T-cell (primary cell): ENCODE results near the gene SH2D3C. TPM values are rescaled to one million over a fixed set of nuclear protein-coding genes. Genes with fewer than 3 reads are reported as not detected.

Source experiments
- ATAC-seq, 4 experiments: fragments of 200-7000 bp in 3 of 4; fragments of 150-1000 bp in 1 of 4; cut with Tn5 transposase; replicated peaks in 1 of 4; 1 replicate in 3 of 4; 2 replicates in 1 of 4; pipeline ENCODE4 v1.10.0; 2021; ENCODE audit warnings: moderate library complexity in 3 of 4, mild to moderate bottlenecking in 2 of 4, moderate number of reproducible peaks in 1 of 4
- CTCF ChIA-PET, 2 donors: fragments of 300-600 bp; sonication (Branson Sonifier 250); formaldehyde crosslinking; loops; one replicate each; lab custom pipeline; 2022; ENCODE audit warnings: antibody characterized with exemption in 2 of 2; lab: Charles Lee
- POLR2A ChIA-PET, 2 donors: fragments of 300-600 bp; sonication (Branson Sonifier 250); formaldehyde crosslinking; loops; one replicate each; lab custom pipeline; 2022; ENCODE audit warnings: antibody characterized with exemption in 2 of 2; lab: Charles Lee
- DNase-seq, 35 experiments: peaks; one replicate each; pipeline versions ENCODE4 v3.0.0 to v3.0.0-alpha.2; 2013 to 2023
- H3K27ac ChIP-seq: one replicate; pipeline ENCODE4 v1.5.1; 2013; ENCODE audit warnings: low read length
- H3K27me3 ChIP-seq, 2 experiments: replicated peaks in 1 of 2; 1 replicate in 1 of 2; 2 replicates in 1 of 2; pipeline versions ENCODE4 v1.6.1 to v1.7.0; 2013; ENCODE audit warnings: low read length in 1 of 2, mixed read lengths in 1 of 2; ENCODE audit not compliant: control insufficient read depth in 2 of 2, insufficient read depth in 2 of 2; ENCODE audit errors: extremely low read depth in 1 of 2
- H3K36me3 ChIP-seq, 2 donors: 1 replicate in 1 of 2; 2 replicates in 1 of 2; pipeline versions ENCODE4 v1.6.1 to v1.7.0; 2013; ENCODE audit warnings: low read length in 1 of 2; ENCODE audit not compliant: control insufficient read depth in 2 of 2, insufficient read depth in 1 of 2; ENCODE audit errors: extremely low read depth in 1 of 2
- H3K4me1 ChIP-seq, 2 experiments: 1 replicate in 1 of 2; 2 replicates in 1 of 2; pipeline versions ENCODE4 v1.6.1 to v1.7.0; 2013; ENCODE audit warnings: low read length in 2 of 2, mixed read lengths in 1 of 2; ENCODE audit not compliant: insufficient read depth in 2 of 2, control insufficient read depth in 1 of 2; ENCODE audit errors: extremely low read depth in 1 of 2
- H3K4me3 ChIP-seq, 2 donors: 1 replicate in 1 of 2; 2 replicates in 1 of 2; pipeline versions ENCODE4 v1.5.1 to v1.7.0; 2013; ENCODE audit warnings: mild to moderate bottlenecking in 2 of 2, low read length in 1 of 2, moderate library complexity in 1 of 2; ENCODE audit not compliant: control insufficient read depth in 1 of 2; ENCODE audit errors: extremely low read depth in 1 of 2
- H3K9me3 ChIP-seq: 2 replicates; pipeline ENCODE4 v1.7.0; 2013
- H3K27ac Mint-ChIP-seq, 2 donors: one replicate each; pipeline ENCODE4 v1.8.0; 2020 to 2021; ENCODE audit warnings: mild to moderate bottlenecking in 2 of 2, mixed read lengths in 2 of 2
- H3K27me3 Mint-ChIP-seq, 2 donors: one replicate each; pipeline ENCODE4 v1.8.0; 2021 to 2022; ENCODE audit warnings: mixed read lengths in 2 of 2
- H3K36me3 Mint-ChIP-seq: one replicate; pipeline ENCODE4 v1.8.0; 2021; ENCODE audit warnings: mixed read lengths
- H3K4me1 Mint-ChIP-seq, 3 donors: one replicate each; pipeline ENCODE4 v1.8.0; 2020 to 2022; ENCODE audit warnings: mixed read lengths in 3 of 3, mild to moderate bottlenecking in 1 of 3
- H3K4me3 Mint-ChIP-seq, 3 donors: one replicate each; pipeline ENCODE4 v1.8.0; 2020 to 2022; ENCODE audit warnings: mild to moderate bottlenecking in 3 of 3, mixed read lengths in 3 of 3, moderate library complexity in 3 of 3
- H3K9me3 Mint-ChIP-seq, 3 donors: one replicate each; pipeline ENCODE4 v1.8.0; 2020 to 2022; ENCODE audit warnings: mixed read lengths in 3 of 3
- WGBS: methylation state at CpG from one replicate; pipeline ENCODE4 v1.1.5; 2013; ENCODE audit warnings: missing lambda C conversion rate; ENCODE audit not compliant: insufficient coverage; 5-methylcytosine and 5-hydroxymethylcytosine counted together
- total RNA-seq, 35 experiments: library from RNA in 6 of 35; stranded (reverse) in 6 of 35; fragments of 120-200 nt in 1 of 35; gene quantifications; one replicate each; pipeline versions ENCODE4 v1.2.1 to v1.2.4 and lab custom pipeline; 2013 to 2026

Gene SH2D3C
- total RNA-seq, 5 donors from 2014 or later (not counting 1 experiment from before 2014, with no cell fraction given) = 31.6 to 48.7 (median 47.7) TPM

- no peaks in the 10 kb centered on the region for H3K9me3 ChIP-seq
- ChIA-PET POLR2A (no interaction called here), CTCF (no interaction called here)
- WGBS = 94% methylated on average over 5 of the region's 8 CpGs
- Mint-ChIP-seq H3K4me1 (peaks cover 11 to 19% (median 15%) of the 10 kb centered on the region in 3 donors), H3K9me3 (no peaks in the 10 kb centered on the region), H3K4me3 (no peak overlapping the region), H3K36me3 (peaks cover 20% of the 10 kb centered on the region), H3K27ac (no peak overlapping the region), H3K27me3 (no peaks in the 10 kb centered on the region)
- H3K4me1 ChIP-seq = peaks cover 0 to 5% of the 10 kb centered on the region in 2 experiments
- peaks cover 14 to 77% of the 10 kb centered on the region in 2 donors for H3K36me3 ChIP-seq
- no peak overlapping the region for H3K27ac ChIP-seq
- DNase-seq (no peak), ATAC-seq (no peak)
- no peaks in the 10 kb centered on the region for H3K27me3 ChIP-seq
- H3K4me3 ChIP-seq = no peak overlapping the region
Observed at GRCh38 chr9:127753148-127753547, 25.3 kb downstream of the SH2D3C start.

GRCh38 chr9:127751269-127752054 lies 27.0 kb downstream of the SH2D3C start:
- Histone ChIP-seq H3K9me3 (no peaks in the 10 kb centered on the region), H3K4me1 (peaks cover 0 to 16% of the 10 kb centered on the region in 2 experiments), H3K4me3 (no peak overlapping the region), H3K27ac (no peak overlapping the region), H3K27me3 (no peaks in the 10 kb centered on the region), H3K36me3 (peaks cover 18 to 85% of the 10 kb centered on the region in 2 donors)
- POLR2A ChIA-PET = no interaction called here
- Mint-ChIP-seq H3K4me1 (peaks cover 26 to 30% (median 27%) of the 10 kb centered on the region in 3 donors), H3K9me3 (no peaks in the 10 kb centered on the region), H3K27me3 (no peaks in the 10 kb centered on the region), H3K4me3 (no peak overlapping the region), H3K27ac (peak overlapping the region in 1 of 2 donors; percentile 52), H3K36me3 (peaks cover 33% of the 10 kb centered on the region)
- DNase-seq (no peak), ATAC-seq (no peak)
- WGBS = 100% methylated on average over 1 of the region's 10 CpGs
- CTCF ChIA-PET = interaction anchor here in 1 of 2 donors (0.8 kb wide), 1 partner anchor 255 kb away, joined by 4 read pairs; no protein-coding TSS in a partner anchor

- DNase-seq (no peak), ATAC-seq (no peak)
- Histone ChIP-seq H3K4me1 (peaks cover 0 to 16% of the 10 kb centered on the region in 2 experiments), H3K27me3 (no peaks in the 10 kb centered on the region), H3K4me3 (no peak overlapping the region), H3K27ac (no peak overlapping the region), H3K9me3 (no peaks in the 10 kb centered on the region), H3K36me3 (peaks cover 19 to 88% of the 10 kb centered on the region in 2 donors)
- CTCF ChIA-PET = no interaction called here
- POLR2A ChIA-PET = no interaction called here
- Mint-ChIP-seq H3K36me3 (peaks cover 47% of the 10 kb centered on the region), H3K9me3 (no peaks in the 10 kb centered on the region), H3K4me3 (no peak overlapping the region), H3K27me3 (no peaks in the 10 kb centered on the region), H3K4me1 (peaks cover 27 to 35% (median 28%) of the 10 kb centered on the region in 3 donors), H3K27ac (peak overlapping the region; percentile 22 to 56)
- WGBS = 94% methylated on average over 24 of the region's 26 CpGs
Observed at GRCh38 chr9:127749090-127749787, 29.2 kb downstream of the SH2D3C start.

- peaks cover 0 to 14% of the 10 kb centered on the region in 2 experiments for H3K4me1 ChIP-seq
- peak overlapping the region; percentile 32 for H3K27ac ChIP-seq
- POLR2A ChIA-PET = interaction anchor here (0.5 to 0.6 kb wide), 2 partner anchors 159 to 340 kb away, joined by 3 to 5 read pairs; no protein-coding TSS in a partner anchor
- Mint-ChIP-seq H3K27ac (peak overlapping the region; percentile 78 to 84), H3K9me3 (no peaks in the 10 kb centered on the region), H3K36me3 (peaks cover 46% of the 10 kb centered on the region), H3K4me3 (peak overlapping the region; percentile 28 to 68 (median 63)), H3K27me3 (no peaks in the 10 kb centered on the region), H3K4me1 (peaks cover 21 to 31% (median 27%) of the 10 kb centered on the region in 3 donors)
- DNase-seq (peak in 31 of 35 experiments; percentile 22 to 65 (median 43)), ATAC-seq (peak; percentile 81 to 97 (median 87))
- no peak overlapping the region for H3K4me3 ChIP-seq
- no peaks in the 10 kb centered on the region for H3K9me3 ChIP-seq
- CTCF ChIA-PET = no interaction called here
- WGBS = 61% methylated on average over 4 of the region's 15 CpGs
- H3K27me3 ChIP-seq = no peaks in the 10 kb centered on the region
- H3K36me3 ChIP-seq = peaks cover 19 to 87% of the 10 kb centered on the region in 2 donors
Observed at GRCh38 chr9:127746959-127747569, 31.4 kb downstream of the SH2D3C start.

GRCh38 chr9:127744398-127745110 lies 33.9 kb downstream of the SH2D3C start:
- H3K27me3 ChIP-seq = no peaks in the 10 kb centered on the region
- H3K36me3 Mint-ChIP-seq = peaks cover 38% of the 10 kb centered on the region
- H3K36me3 ChIP-seq = peaks cover 32 to 87% of the 10 kb centered on the region in 2 donors
- peaks cover 13 to 21% (median 19%) of the 10 kb centered on the region in 3 donors for H3K4me1 Mint-ChIP-seq
- H3K27ac Mint-ChIP-seq = peak overlapping the region in 1 of 2 donors; percentile 64
- H3K4me1 ChIP-seq = peaks cover 0 to 11% of the 10 kb centered on the region in 2 experiments
- H3K4me3 Mint-ChIP-seq = no peak overlapping the region
- DNase-seq (no peak), ATAC-seq (no peak)
- no peaks in the 10 kb centered on the region for H3K9me3 ChIP-seq
- POLR2A ChIA-PET = no interaction called here
- H3K9me3 Mint-ChIP-seq = no peaks in the 10 kb centered on the region
- 96% methylated on average over 13 of the region's 19 CpGs for WGBS
- no peak overlapping the region for H3K27ac ChIP-seq
- CTCF ChIA-PET = interaction anchor here (0.6 to 0.7 kb wide), 3 partner anchors 37 to 124 kb away, joined by 3 to 5 read pairs (median 4); no protein-coding TSS in a partner anchor
- H3K27me3 Mint-ChIP-seq = no peaks in the 10 kb centered on the region
- H3K4me3 ChIP-seq = no peak overlapping the region
